Activated CD8-positive, alpha-beta memory T cell treated with anti-CD3 and anti-CD28 coated beads for 48 hours (primary cell): ENCODE results near the gene KCNJ6.
"Not testable (repeated sequence)": the region's sequence is repeated elsewhere in the genome, so short reads cannot be mapped to it uniquely, and the experiment has no call there.

Source experiments
- DNase-seq, 3 experiments: peaks; one replicate each; pipeline ENCODE4 v3.0.0-alpha.2; 2020; ENCODE audit warnings: low read depth in 2 of 3, low spot score in 2 of 3

Gene KCNJ6

DNA sequence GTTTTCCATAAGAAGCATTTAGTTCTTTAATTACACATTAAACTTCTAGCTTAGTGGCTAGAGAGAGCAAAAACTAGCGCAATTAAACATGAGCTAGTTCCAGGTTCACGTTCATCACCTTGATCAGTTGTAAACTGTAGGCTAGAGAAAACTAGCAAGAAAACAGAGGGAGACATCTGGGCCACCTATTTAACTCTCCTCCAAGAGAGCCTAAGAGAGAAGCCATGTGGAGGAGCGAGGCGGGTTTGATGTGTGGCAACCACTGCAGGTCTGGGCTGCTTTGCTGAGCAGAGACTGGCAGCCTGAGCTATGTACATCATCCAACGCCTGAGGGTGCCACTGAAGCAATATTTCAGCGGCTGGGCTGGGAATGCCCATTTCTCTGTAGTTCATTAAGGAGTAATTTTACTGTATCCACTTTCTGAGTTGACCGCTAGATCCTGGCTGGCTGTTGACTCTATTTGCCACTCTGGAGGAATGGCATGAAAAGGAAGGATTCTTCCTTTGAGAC lies 296.7 kb downstream of the KCNJ6 start:
- no peak for DNase-seq

DNA sequence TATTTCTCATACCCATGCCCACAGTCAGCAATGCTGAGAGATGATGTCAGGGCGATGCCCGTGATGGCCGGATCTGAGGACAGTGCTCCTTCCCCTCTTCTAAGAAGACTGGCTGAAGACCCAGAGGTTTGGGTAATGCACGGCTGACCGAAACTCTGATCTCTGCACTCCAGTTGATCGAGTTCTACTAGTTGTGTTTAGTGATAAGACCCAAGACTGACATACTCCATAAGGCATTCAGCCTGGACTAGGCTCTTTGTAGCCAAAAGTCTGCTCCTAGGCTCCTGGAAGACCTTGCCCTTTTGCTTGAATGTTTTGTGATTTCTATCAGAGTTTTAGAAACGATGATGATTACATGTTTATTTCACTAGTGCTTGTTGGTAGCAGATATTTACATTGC lies 298.2 kb downstream of the KCNJ6 start:
- DNase-seq: no peak

DNA sequence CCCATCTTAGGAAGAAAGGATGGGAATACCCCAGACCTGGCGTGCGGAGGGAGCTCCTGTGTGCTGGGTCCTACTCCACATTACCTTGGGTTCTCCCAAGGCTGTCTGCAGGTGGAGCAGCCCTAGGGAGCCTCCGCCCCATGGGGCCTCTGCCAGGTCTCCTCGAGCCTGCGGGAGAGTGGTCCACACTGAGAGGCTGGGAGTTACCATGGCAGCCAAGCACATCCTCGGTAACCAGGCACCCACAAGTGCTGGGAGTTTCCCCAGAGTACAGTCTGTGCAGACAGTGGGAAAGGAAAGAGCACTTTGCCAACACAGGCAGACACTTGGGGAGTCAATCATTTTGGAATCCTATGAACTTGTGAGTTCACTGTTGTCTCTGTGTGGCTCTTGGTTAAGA lies 300.3 kb downstream of the KCNJ6 start:
- DNase-seq: no peak

DNA sequence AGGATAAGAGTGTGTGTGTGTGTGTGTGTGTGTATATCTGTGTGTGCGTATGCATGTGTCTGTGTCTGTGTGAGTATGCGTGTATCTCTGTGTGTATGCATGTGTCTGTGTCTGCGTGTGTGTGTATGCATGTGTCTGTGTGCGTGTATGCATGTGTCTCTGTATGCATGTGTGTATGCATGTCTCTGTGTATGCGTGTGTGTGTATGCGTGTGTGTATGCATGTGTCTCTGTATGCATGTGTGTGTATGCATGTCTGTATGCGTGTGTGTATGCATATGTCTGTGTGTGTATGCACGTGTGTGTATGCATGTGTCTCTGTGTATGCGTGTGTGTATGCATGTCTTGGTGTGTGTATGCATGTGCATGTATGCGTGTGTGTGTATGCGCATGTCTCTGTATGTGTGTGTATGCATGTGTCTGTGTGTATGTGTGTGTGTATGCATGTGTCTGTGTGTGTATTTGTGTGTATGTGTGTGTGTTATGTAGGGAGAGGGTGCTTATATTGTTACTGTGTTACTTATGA lies 301.8 kb downstream of the KCNJ6 start:
- no peak for DNase-seq

DNA sequence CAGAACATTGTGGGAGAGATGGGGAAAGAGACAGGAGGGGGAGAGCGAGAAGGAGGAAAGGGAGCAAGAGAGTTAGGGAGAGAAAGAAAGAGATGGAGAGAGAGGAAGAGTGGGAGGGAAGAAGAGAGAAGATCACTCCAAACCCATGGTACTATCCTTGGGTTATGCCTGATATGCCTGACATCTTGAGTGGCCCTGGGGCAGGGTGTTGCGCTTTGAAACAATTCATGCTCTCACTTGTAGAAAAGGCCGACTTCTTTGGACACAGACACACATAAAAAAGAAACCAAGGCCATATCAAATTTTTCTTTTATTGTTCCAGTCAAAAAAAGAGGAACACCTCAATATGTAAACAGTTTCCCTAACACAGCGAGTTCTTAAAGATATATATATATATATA lies 309.2 kb downstream of the KCNJ6 start:
- DNase-seq: no peak

DNA sequence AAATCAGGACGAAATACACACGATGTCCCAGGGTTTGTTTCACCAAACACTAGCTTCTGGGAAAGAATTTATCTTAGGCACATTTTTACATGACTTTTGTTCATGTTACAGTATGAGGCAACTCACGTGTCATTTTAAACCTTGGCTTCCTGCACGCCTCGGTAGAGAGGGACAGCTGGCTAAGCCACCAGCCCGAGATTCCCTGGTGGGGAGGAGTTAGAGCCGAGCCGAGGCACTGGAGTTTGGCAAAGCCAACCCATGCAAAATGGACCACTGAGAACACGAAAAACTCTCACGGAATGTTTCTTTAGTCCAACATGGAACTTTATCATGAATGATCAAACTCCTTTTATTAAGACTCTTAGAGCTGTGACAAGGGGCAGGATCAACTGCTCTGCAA lies 309.7 kb downstream of the KCNJ6 start:
- no peak for DNase-seq

DNA sequence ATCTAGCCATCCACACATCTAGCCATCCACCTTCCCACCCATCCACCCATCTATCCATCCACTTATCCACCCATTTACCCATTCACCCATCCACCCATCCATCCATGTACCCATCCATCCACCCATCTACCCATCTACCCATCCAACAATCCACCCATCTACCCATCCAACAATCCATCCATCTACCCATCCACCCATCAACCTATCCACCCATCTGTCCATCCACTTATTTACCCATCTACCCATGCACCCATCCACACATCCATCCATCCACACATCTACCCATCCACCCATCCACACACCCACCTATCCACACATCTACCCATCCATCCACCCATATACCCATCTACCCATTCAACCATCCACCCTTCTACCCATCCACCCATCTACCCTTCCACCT lies 311.3 kb downstream of the KCNJ6 start:
- DNase-seq: no peak

DNA sequence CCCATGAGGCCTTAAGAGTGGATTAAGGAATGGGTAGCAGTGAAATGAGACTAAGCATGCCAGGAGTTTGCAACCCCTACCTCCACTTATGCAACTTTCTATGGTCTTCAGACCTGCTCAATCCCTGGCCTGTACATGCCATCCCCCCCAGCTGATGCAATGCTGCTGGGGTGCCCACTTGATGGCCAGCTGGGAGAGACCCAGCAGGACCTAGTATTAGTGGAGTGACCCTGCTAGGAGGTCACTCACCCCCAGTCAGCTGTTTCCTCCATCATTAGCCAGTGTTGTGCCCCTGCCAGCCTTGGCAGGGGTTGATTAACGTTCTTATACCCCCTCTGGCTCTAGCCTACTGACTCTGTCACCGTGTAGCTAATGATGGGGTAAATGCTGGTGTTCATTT lies 313.1 kb downstream of the KCNJ6 start:
- no peak for DNase-seq

DNA sequence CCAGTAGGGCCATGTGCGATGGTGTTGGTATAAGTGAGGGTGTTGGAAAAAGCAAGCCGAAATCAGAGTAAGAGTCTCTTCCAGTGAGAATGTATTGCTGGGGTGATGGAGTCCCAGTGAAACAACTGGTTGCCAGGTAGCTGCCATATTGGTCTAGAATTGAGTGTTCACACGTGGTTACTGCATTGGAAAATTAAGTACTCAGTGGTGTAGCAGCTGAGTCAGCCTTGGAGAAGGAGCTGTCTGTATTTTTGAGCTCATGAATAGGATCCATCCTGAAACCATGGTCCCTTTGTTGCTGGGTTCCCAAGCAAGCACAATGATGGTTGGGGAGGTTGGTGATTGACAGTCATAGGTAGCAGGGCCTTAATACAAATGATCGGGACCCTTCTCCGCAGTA lies 314.3 kb downstream of the KCNJ6 start:
- no peak for DNase-seq

DNA sequence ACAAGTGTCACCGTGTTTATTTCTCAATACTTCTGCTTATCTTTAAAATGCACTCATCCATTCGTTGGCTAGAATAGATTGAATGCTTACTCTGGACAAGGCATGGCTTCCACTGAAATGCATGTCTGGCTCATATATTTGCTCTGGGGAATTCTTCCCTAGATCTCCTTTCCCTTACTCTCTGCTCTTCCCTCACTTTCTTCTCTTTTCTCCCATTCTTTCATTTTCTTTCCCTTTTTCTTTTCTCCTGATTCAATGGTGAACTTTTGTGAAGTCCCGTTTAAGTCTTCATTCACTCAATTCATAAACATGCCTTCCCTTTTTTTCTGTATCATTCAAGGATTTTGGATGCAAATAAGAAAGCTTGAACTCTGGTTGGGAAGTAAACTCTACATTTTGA lies 315.2 kb downstream of the KCNJ6 start:
- no peak for DNase-seq

DNA sequence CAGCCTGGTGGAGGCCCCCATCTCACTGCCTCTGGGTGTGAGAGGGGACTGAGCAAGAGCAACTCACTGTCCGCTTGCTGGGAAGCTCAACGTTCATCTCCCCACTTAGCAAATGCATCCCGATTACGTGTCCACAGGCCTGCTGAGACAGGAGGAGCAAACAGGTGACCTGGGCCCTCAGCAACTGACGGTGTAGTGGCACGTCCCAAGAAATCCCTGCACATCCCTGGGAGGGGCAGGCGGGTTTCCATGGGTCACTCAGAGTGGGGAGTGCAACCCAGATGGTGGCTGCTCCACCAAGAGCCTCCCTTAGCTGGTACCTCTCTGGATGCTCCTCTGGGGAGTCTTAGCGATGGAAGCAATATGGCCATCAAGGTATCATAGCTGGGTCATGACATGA lies 320.3 kb downstream of the KCNJ6 start:
- no peak for DNase-seq

DNA sequence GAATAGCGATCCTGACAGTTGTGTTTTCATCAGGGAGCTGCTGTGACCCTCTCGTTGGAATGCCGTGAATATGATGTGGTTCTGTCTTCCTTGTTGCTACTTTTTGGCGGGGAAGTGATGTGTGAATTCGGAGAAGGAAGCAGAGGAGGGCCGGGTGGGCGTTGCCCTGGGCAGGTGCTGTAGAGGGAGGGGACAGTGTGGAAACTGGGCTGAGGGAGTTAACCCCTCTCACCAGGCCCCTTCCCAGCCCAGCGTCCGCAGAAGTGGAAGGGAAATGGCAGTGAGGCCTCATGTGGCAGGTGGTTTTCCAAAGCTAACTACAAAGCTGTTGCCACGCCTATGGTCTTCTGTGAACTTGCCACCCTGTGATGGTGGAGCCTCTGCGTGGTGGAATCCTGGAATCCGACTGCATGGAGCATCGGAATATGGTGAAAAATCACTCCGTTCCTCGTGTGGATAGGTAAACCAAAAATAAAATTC lies 321.7 kb downstream of the KCNJ6 start:
- DNase-seq: no peak

DNA sequence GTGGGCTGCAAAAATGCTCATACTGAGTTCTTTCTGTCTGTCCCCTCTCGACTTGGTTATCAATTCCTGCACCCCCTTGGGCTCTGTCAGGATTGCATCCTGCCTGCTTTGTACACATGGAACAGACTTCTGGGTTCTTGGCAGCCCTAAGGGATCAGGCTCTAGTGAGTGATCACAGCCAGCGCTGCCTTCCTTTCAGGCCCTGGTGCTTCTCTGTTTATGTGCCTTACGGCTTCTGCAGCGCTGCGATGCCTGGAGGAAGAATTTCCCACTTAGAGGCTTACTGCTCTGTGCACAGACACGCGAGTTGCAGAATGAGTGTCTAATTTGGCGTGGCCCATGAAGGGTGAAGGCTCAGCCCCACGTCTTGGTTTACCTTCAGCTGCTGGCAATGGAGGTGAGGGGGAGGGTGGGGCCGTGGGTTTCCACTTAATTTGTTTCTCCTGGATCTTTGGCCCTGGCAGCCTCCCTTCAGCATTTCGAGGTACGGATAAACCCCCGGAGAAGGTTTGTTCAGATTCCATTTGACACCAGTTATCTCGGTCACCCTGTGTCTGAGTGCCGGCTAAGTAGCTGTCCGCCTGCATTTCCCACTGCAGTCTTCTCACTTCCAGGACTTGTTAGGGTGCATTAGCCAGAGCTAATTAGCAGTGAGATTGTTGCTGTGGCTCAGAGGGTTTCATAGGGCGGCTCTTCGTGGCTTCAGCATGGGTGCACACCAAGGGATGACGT lies 322.4 kb downstream of the KCNJ6 start:
- DNase-seq: no peak

DNA sequence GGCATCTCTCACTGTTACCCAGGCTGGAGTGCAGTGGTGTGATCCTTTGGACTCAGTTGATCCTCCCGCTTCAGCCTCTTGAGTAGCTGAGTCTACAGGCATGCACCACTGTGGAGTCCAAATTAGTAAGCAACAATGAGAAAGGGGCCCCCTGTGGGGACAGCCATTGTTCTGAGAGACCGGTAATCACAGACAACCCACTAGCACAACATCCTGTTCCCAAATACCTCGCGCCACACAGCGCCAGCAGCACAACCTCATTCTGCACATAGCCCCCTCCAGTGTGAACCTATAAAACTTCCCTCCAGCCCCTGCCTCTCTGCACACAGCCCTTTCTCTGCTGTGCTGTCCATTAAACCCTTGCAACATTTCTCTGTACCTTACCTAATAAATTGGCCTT lies 323.2 kb downstream of the KCNJ6 start:
- DNase-seq: no peak

DNA sequence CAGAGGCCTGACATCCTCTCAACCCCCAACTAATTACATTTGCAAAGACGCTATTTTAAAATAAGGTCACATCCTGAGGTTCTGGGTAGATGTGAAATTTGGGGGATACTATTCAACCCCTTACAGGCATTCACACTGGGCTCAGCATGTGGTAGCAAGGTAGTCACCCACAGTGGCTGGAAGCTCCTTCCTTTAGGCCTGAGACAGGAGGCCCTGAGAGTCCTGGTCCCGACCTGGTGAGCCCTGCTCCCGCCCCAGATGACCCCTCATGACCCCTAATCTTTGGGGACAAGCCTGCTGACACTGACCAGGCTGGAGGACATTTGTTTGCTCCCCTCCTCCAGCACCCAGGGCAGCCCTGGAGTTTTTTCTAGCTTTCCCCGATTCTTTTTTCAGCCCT lies 323.8 kb downstream of the KCNJ6 start:
- no peak for DNase-seq

DNA sequence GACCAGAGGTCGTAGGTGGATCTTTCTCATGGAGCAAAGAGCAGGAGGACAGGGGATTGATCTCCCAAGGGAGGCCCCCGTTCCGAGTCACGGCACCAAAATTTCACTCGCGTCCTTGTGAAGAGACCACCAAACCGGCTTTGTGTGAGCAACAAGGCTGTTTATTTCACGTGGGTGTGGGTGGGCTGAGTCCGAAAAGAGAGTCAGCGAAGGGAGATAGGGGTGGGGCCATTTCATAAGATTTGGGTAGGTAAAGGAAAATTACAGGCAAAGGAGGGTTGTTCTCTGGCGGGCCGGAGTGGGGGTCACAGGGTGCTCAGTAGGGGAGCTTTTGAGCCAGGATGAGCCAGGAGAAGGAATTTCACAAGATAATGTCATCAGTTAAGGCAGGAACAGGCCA lies 324.3 kb downstream of the KCNJ6 start:
- not testable (repeated sequence) for DNase-seq

DNA sequence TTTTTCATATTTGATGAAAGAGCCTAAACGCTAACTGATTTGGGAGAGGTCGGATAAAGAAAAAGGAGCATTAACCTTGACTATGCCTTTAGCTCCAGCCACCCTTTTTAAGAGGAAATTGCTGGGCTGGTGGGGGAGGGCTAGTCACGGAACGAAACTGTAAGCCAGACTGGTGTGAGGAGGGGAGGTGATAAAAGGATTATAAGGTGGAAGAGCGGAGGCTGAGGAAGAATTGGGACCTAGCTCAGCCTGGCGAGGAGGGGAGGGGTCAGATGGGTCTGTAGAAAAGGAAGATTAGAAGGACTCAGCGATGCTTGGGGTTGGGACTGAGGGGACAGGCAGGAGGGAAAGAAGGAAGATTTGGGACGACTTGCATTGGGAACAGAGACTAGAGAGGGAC lies 325.4 kb downstream of the KCNJ6 start:
- DNase-seq: not testable (repeated sequence)

DNA sequence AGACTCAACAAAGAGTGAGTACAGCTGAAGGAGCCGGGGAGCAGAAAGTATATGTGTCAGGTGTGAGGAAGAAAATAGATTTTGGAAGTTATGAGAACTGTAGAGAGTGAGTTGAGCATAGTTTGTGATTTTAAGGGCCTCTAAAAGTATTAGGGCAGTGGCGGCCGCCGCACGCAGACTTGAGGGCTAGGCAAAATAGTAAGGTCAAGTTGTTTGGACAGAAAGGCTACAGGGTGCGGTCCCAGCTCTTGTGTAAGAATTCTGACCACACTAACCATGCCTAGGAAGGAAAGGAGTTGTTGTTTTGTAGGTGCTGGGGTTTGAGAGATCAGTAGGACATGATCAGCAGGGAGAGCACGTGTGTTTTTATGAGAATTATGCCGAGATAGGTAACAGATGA lies 327.6 kb downstream of the KCNJ6 start:
- DNase-seq: not testable (repeated sequence)

DNA sequence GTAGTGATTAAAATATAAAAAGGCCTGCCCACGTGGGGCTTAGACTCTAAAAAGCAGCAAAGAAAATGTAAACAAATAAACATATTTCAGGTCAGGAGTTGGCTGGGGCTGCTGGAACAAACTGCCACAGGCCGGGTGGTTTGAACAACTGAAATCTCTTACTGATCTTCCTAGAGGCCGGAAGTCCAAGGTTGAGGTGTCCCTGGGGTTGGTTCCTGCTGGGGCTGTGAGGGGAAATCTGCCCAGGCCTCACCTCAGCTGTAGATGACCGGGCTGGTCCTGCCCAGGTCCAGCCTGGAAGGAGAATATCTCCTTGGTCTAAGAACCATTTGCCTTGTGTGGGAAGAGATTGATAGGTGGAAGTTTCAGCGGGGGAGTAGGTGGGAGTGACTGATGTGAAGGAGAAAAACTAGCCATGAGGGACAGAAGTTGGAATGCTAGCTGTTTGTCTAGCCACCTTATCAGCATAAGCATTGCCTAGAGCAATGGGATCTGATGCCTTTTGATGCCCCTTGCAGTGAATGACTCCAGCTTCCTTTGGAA lies 328.6 kb downstream of the KCNJ6 start:
- DNase-seq: no peak

DNA sequence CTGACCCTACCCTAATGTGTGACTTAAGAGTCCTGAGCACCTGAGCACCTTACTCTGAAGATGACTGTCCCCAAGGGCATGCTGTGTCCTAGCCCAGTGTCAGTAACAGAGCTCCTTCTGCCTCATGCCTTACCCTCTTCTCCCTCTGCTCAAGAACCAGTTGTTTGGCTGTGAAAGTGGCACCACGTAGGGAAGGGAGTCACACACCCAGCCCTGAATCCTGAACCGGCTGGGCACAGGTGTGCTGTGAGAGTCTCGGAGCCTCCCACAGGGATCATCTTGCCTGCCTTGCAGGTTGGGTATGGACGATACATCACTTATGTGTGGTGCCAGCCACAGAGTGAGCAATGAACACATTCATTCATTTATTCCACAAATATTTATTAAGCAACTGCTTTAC lies 329.1 kb downstream of the KCNJ6 start:
- DNase-seq: no peak

DNA sequence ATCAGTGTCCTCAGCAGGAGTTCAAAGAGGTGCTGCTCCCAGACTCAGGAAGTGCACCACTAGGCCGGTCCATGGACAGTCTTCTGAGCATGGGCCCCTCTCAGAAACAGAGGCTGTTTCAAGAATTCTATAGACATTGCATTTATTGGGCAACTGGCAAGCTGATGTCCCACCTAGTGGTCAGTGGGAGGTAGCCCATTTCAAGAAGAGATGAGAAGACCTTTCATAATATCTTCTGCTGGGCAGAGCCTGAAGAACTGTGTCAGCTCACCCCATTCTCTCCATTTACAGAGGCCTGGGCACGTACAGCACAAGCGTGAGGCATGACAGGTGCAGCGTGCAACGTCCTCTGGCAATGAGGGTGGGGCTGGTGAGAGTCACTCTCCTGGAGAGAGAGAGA lies 333.7 kb downstream of the KCNJ6 start:
- no peak for DNase-seq

DNA sequence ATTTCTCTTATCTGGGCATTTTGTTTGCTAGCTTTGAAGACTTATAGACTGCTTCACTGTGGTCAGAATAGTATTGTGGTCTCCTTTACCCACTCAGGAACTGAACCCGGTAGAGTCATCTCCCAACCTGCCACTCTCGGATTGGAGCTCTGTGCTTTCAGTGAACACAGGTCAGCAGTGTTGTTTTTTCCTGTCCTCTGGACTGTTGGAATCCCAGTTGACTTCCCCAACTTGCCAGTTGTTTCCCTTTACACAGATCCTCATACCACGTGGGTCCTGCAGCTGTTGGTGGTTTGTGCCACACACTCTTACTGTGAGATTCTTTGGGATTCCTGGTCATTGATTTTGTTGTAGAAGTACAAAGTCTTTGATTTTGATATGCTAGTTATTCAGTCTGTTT lies 335.6 kb downstream of the KCNJ6 start:
- no peak for DNase-seq

DNA sequence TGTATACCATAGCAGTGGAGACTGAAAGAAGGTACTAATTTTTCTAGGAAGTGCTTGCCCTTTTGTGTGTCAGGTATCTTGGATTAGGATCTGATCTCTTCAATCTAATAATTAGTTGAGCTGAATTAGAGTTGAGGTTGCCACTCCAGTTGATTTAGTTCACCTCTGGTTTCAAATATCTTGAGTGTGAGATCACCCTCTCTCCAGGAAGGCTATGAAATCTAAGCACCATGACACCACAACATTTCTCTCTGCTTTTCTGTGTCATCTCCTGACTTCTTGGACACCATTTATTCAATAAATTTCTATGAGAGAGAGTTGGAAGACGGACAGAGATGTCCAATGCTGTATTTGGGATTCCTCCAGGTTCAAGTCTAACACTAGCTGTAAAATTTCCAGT lies 336.9 kb downstream of the KCNJ6 start:
- DNase-seq: no peak
